ENCODE results near the gene CYP26B1.
A peak's percentile ranks its signal among the peaks of the same experiment; 100 is the strongest.

The CYP26B1 gene

DNA sequence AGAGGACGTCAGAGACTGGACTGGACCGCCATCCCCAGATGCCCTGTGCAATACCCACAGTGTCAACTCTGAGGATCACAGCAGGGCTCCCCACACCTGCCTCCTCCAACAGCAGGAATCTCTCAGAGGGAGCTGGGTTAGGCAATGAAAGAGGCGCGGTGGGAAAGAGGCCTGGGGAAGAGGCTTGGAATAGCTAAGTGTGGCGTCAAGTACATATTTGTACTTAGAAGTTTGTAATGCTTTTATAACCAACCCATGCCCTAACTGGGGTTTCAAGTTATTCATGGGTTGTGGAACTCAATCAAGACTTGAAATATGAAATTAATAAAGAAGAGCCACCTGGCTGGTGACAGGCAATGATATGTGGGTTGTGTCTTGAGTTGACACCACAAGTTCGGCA is 28.7 kb downstream of the CYP26B1 start:
- TF ChIP-seq, protein P1, sequence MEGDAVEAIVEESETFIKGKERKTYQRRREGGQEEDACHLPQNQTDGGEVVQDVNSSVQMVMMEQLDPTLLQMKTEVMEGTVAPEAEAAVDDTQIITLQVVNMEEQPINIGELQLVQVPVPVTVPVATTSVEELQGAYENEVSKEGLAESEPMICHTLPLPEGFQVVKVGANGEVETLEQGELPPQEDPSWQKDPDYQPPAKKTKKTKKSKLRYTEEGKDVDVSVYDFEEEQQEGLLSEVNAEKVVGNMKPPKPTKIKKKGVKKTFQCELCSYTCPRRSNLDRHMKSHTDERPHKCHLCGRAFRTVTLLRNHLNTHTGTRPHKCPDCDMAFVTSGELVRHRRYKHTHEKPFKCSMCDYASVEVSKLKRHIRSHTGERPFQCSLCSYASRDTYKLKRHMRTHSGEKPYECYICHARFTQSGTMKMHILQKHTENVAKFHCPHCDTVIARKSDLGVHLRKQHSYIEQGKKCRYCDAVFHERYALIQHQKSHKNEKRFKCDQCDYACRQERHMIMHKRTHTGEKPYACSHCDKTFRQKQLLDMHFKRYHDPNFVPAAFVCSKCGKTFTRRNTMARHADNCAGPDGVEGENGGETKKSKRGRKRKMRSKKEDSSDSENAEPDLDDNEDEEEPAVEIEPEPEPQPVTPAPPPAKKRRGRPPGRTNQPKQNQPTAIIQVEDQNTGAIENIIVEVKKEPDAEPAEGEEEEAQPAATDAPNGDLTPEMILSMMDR (IDR thresholded peaks at IDR 0.05; ENCODE audit: unreplicated experiment in 3 of 3): no peak
- H3K36me3 Mint-ChIP-seq (ENCODE audit: low read depth): no peaks in the 10 kb centered on the region
- peak overlapping the region in 1 of 3 experiments; percentile 10 for H3K4me3 Mint-ChIP-seq
- H3K9me3 Mint-ChIP-seq: peaks cover 10% of the 10 kb centered on the region
- no peak overlapping the region for H3K27ac Mint-ChIP-seq
- H3K27me3 Mint-ChIP-seq (ENCODE audit: low read depth): peaks cover 36% of the 10 kb centered on the region
- H3K4me1 Mint-ChIP-seq: no peaks in the 10 kb centered on the region

DNA sequence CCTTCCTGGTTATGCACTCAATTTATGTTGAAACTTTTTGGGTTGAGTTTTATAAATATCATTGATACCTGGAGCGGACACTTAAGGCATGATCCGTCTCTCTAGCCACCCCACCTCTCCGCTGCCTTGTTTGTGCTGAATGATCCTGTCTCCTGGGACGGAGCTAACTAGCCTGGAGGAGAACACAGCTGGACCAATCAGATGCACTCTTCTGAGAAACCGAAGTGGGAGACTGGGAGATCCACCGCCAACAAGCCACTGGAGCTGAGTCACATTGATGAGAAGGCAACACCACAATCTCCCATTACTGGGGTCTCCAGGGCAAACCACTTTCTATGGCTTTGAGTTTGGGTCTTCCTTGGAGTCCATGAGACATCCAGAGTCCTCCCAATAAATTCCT is 29.3 kb downstream of the CYP26B1 start:
- no peak overlapping the region for H3K4me3 Mint-ChIP-seq
- no peaks in the 10 kb centered on the region for H3K4me1 Mint-ChIP-seq
- TF ChIP-seq, protein P1 (IDR thresholded peaks at IDR 0.05; ENCODE audit: unreplicated experiment in 3 of 3): no peak
- no peaks in the 10 kb centered on the region for H3K36me3 Mint-ChIP-seq (ENCODE audit: low read depth)
- peaks cover 36% of the 10 kb centered on the region for H3K27me3 Mint-ChIP-seq (ENCODE audit: low read depth)
- H3K27ac Mint-ChIP-seq: no peak overlapping the region
- peaks cover 10% of the 10 kb centered on the region for H3K9me3 Mint-ChIP-seq

DNA sequence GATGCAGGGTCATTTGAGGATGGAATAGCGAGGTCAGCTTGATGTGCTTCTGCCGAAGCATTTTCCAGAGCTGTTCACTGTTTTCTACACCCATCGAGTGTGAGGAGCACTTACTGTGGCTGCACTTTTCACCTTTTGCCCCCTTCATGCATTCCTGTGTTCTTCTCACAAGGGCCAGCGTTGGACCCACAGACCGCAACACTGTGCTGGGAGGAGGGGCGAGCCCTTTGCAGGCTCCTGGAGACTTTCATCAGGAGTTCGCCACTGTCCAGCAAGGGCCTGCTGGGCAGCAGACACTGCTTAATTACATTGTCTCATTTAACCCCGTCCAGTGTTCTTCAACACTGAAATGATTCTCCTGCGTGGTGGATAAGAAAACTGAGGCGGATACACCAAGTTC is 29.9 kb downstream of the CYP26B1 start:
- Mint-ChIP-seq H3K36me3 (ENCODE audit: low read depth) (no peaks in the 10 kb centered on the region), H3K4me3 (no peak overlapping the region), H3K27ac (no peak overlapping the region), H3K9me3 (peaks cover 10% of the 10 kb centered on the region), H3K4me1 (peaks cover 2% of the 10 kb centered on the region), H3K27me3 (ENCODE audit: low read depth) (peaks cover 31% of the 10 kb centered on the region)
- TF ChIP-seq, protein P1 (IDR thresholded peaks at IDR 0.05; ENCODE audit: unreplicated experiment in 3 of 3): no peak

DNA sequence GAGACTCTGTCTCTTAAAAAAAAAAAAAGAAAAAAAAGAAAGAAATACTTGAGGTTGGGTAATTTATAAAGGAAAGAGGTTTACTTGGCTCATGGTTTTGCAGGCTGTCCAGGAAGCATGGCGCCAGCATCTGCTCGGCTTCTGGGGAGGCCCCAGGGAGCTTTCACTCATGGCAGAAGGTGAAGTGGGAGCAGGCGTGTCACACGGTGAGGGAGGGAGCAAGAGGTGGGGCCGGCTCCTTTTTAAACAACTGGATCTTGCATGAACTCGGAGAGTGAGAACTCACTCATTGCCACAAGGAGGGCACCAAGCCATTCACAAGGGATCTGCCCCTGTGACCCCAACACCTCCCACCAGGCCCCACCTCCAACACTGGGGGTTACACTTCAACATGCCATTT is 30.6 kb downstream of the CYP26B1 start:
- Mint-ChIP-seq H3K4me3 (no peak overlapping the region), H3K27ac (no peak overlapping the region), H3K4me1 (peaks cover 9% of the 10 kb centered on the region), H3K27me3 (ENCODE audit: low read depth) (peaks cover 26% of the 10 kb centered on the region), H3K36me3 (ENCODE audit: low read depth) (no peaks in the 10 kb centered on the region), H3K9me3 (peaks cover 6% of the 10 kb centered on the region)
- TF ChIP-seq, protein P1 (IDR thresholded peaks at IDR 0.05; ENCODE audit: unreplicated experiment in 3 of 3): no peak

DNA sequence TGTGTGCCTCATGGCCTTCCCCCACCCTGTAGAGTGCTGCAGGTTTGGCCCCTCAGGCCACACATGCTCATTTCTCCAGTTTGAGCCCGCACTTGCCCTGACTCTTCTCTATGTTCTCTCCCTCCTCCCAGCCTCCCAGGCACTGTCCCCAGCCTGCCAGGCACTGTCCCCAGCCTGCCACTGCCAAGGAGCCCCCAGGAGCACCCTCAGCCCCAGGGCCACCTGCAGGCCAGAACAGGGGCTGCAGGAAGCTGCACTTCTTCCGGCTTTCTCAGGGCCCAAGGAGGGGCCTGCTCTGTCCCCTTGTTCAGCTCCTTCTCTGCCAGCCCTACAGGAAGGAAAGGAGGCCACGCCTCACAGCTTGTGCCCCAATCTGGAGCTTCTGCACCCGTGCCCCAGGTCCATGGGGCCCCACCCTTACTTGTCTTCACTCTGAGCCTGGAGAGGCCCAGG is 31.6 kb downstream of the CYP26B1 start:
- Mint-ChIP-seq H3K27me3 (ENCODE audit: low read depth) (peaks cover 22% of the 10 kb centered on the region), H3K4me1 (peaks cover 9% of the 10 kb centered on the region), H3K4me3 (no peak overlapping the region), H3K36me3 (ENCODE audit: low read depth) (no peaks in the 10 kb centered on the region), H3K27ac (no peak overlapping the region), H3K9me3 (peaks cover 3% of the 10 kb centered on the region)
- TF ChIP-seq, protein P1 (IDR thresholded peaks at IDR 0.05; ENCODE audit: unreplicated experiment in 3 of 3): no peak
